HG02981 (cell line): ENCODE data around the gene PIGS.
"Not testable (repeated sequence)": the region's sequence is repeated elsewhere in the genome, so short reads cannot be mapped to it uniquely, and the experiment has no call there.

Source experiments
- ATAC-seq: cut with Tn5 transposase; IDR thresholded peaks from one replicate; pipeline ENCODE4 v1.9.1; 2021; ENCODE audit warnings: mild to moderate bottlenecking, moderate library complexity; ENCODE audit not compliant: unreplicated experiment

The PIGS gene

GRCh38 chr17:28532050-28532960 lies 39.0 kb downstream of the PIGS start:
- ATAC-seq: no peak

GRCh38 chr17:28530926-28531325 lies 40.4 kb downstream of the PIGS start:
- ATAC-seq: no peak

GRCh38 chr17:28530250-28530649 lies 41.1 kb downstream of the PIGS start:
- ATAC-seq: no peak

- no peak for ATAC-seq
Measured at GRCh38 chr17:28529013-28529400, 42.3 kb downstream of the PIGS start.

- no peak for ATAC-seq
Measured at GRCh38 chr17:28528327-28529012, 42.9 kb downstream of the PIGS start.

GRCh38 chr17:28527859-28528258 lies 43.5 kb downstream of the PIGS start:
- ATAC-seq: no peak

- no peak for ATAC-seq
Measured at GRCh38 chr17:28527181-28527681, 44.1 kb downstream of the PIGS start.

GRCh38 chr17:28526381-28526780 lies 44.9 kb downstream of the PIGS start:
- ATAC-seq: no peak

- no peak for ATAC-seq
Measured at GRCh38 chr17:28524476-28525424, 46.6 kb downstream of the PIGS start.

- ATAC-seq: no peak
Measured at GRCh38 chr17:28523876-28524275, 47.4 kb downstream of the PIGS start.

- no peak for ATAC-seq
Measured at GRCh38 chr17:28523186-28523585, 48.1 kb downstream of the PIGS start.

GRCh38 chr17:28522281-28522680 lies 49.0 kb downstream of the PIGS start:
- not testable (repeated sequence) for ATAC-seq

- no peak for ATAC-seq
Measured at GRCh38 chr17:28521311-28522085, 49.8 kb downstream of the PIGS start.

- ATAC-seq: no peak
Measured at GRCh38 chr17:28520687-28521086, 50.6 kb downstream of the PIGS start.

- ATAC-seq: no peak
Measured at GRCh38 chr17:28519236-28519635, 52.1 kb downstream of the PIGS start.

- no peak for ATAC-seq
Measured at GRCh38 chr17:28518578-28518977, 52.7 kb downstream of the PIGS start.

GRCh38 chr17:28518132-28518531 lies 53.2 kb downstream of the PIGS start:
- ATAC-seq: no peak

- no peak for ATAC-seq
Measured at GRCh38 chr17:28515518-28515917, 55.8 kb downstream of the PIGS start.

- no peak for ATAC-seq
Measured at GRCh38 chr17:28514561-28515002, 56.7 kb downstream of the PIGS start.

- no peak for ATAC-seq
Measured at GRCh38 chr17:28513476-28513875, 57.8 kb downstream of the PIGS start.
